Measurements from ENCODE around the gene KRIT1. TPM values are rescaled to one million over a fixed set of nuclear protein-coding genes. Genes with fewer than 3 reads are reported as not detected.

Gene KRIT1
- total RNA-seq, 1 experiment from 2014 or later = 41.3 TPM

DNA sequence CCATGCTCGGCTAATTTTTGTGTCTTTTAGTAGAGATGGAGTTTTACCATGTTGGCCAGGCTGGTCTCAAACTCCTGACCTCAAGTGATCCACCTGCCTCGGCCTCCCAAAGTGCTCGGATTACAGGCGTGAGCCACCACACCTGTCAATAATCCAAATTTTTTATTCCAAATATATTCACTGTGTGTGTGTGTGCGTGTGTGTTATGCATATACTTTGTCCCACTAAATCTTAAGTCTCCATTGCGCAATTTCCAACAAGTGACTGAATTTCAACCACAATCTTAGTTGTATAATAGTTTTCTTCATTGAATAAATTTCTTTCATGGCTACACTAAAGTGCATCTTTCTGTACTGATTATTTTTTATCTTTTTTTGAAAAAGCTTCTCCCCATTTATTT, 2.7 kb downstream of the KRIT1 start:
- intact Hi-C loops (cut with micrococcal nuclease) = loop anchor here (10.0 kb wide), 1 partner anchor 358 kb away; the partner anchor contains the start of gene MTERF1
- H3K4me1 Mint-ChIP-seq (ENCODE audit: insufficient read depth, unreplicated experiment) = peaks cover 25% of the 10 kb centered on the region
- CTCF ChIA-PET = no interaction called here
- TF ChIP-seq, protein P1, sequence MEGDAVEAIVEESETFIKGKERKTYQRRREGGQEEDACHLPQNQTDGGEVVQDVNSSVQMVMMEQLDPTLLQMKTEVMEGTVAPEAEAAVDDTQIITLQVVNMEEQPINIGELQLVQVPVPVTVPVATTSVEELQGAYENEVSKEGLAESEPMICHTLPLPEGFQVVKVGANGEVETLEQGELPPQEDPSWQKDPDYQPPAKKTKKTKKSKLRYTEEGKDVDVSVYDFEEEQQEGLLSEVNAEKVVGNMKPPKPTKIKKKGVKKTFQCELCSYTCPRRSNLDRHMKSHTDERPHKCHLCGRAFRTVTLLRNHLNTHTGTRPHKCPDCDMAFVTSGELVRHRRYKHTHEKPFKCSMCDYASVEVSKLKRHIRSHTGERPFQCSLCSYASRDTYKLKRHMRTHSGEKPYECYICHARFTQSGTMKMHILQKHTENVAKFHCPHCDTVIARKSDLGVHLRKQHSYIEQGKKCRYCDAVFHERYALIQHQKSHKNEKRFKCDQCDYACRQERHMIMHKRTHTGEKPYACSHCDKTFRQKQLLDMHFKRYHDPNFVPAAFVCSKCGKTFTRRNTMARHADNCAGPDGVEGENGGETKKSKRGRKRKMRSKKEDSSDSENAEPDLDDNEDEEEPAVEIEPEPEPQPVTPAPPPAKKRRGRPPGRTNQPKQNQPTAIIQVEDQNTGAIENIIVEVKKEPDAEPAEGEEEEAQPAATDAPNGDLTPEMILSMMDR (IDR thresholded peaks at IDR 0.05; ENCODE audit: unreplicated experiment) = no peak
- no peak for DNase-seq (ENCODE audit: unreplicated experiment)
- H3K4me3 Mint-ChIP-seq (ENCODE audit: unreplicated experiment) = no peak overlapping the region
- no TSS peak for BruUV-seq (replicated peaks)
- H3K36me3 Mint-ChIP-seq (ENCODE audit: insufficient read depth, unreplicated experiment) = peaks cover 42% of the 10 kb centered on the region
- no peak overlapping the region for H3K27ac Mint-ChIP-seq (ENCODE audit: low read depth, unreplicated experiment)
- no peaks in the 10 kb centered on the region for H3K9me3 Mint-ChIP-seq (ENCODE audit: unreplicated experiment)
- H3K27me3 Mint-ChIP-seq (ENCODE audit: insufficient read depth, unreplicated experiment) = no peaks in the 10 kb centered on the region
- POLR2A ChIA-PET = interaction anchor here (0.7 to 9.7 kb wide), 4 partner anchors 14 to 205 kb away, joined by 3 to 84 read pairs (median 28); partner anchors contain the start of genes CYP51A1 and GATAD1

DNA sequence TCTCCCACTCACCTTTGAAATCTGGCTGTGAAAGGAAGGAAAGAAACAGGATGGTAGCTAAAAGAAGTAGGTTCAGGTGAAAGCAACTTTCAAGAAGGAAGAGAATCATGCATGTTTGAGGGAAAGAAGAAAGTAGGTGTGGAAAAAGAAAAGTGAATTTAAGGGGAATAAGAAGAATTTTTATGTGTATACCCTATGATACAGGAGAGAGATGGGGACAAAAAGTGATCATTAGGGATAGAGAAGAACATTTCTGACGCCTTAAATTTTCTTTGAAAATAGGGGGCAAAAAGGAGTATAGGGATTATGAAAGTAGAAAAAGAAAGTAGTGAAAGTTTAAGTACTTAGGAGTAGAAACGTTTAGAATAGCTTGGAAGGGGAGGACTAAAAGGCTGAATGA, 15.2 kb downstream of the KRIT1 start:
- DNase-seq (ENCODE audit: unreplicated experiment) = no peak
- POLR2A ChIA-PET = interaction anchor here (0.6 to 0.7 kb wide), 2 partner anchors 19 to 23 kb away, joined by 3 to 4 read pairs; no protein-coding TSS in a partner anchor
- Mint-ChIP-seq H3K9me3 (ENCODE audit: unreplicated experiment) (no peaks in the 10 kb centered on the region), H3K27ac (ENCODE audit: low read depth, unreplicated experiment) (no peak overlapping the region), H3K4me1 (ENCODE audit: insufficient read depth, unreplicated experiment) (no peaks in the 10 kb centered on the region), H3K4me3 (ENCODE audit: unreplicated experiment) (no peak overlapping the region), H3K36me3 (ENCODE audit: insufficient read depth, unreplicated experiment) (peaks cover 82% of the 10 kb centered on the region), H3K27me3 (ENCODE audit: insufficient read depth, unreplicated experiment) (no peaks in the 10 kb centered on the region)
- intact Hi-C loops (cut with micrococcal nuclease) = no loop called here
- BruUV-seq (replicated peaks) = no TSS peak
- CTCF ChIA-PET = interaction anchor here (1.0 kb wide), 1 partner anchor 97 kb away, joined by 3 read pairs; no protein-coding TSS in a partner anchor
- TF ChIP-seq, protein P1 (IDR thresholded peaks at IDR 0.05; ENCODE audit: unreplicated experiment) = no peak

DNA sequence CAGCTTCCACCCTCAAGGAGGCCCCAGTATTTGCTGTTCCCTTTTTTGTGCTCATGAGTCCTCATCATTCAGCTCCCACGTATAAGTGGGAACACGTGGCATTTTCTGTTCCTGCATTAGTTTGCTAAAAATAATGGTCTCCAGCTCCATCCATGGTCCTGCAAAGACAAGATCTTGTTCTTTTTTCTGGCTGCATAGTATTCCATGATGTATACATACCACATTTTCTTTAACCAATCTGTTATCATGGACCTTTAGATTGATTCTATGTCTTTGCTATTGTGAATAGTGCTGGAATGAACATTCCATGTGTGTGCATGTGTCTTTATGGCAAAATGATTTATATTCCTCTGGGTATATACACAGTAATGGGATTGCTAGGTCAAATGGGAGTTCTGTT, 17.0 kb downstream of the KRIT1 start:
- DNase-seq (ENCODE audit: unreplicated experiment) = no peak
- Mint-ChIP-seq H3K36me3 (ENCODE audit: insufficient read depth, unreplicated experiment) (peaks cover 79% of the 10 kb centered on the region), H3K9me3 (ENCODE audit: unreplicated experiment) (no peaks in the 10 kb centered on the region), H3K4me1 (ENCODE audit: insufficient read depth, unreplicated experiment) (no peaks in the 10 kb centered on the region), H3K27ac (ENCODE audit: low read depth, unreplicated experiment) (no peak overlapping the region), H3K4me3 (ENCODE audit: unreplicated experiment) (no peak overlapping the region), H3K27me3 (ENCODE audit: insufficient read depth, unreplicated experiment) (no peaks in the 10 kb centered on the region)
- POLR2A ChIA-PET = interaction anchor here (0.6 to 1.2 kb wide), 3 partner anchors 14 to 265 kb away, joined by 3 to 4 read pairs (median 3); partner anchors contain the start of genes ANKIB1 and KRIT1
- CTCF ChIA-PET = no interaction called here
- intact Hi-C loops (cut with micrococcal nuclease) = no loop called here
- BruUV-seq (replicated peaks) = no TSS peak
- TF ChIP-seq, protein P1 (IDR thresholded peaks at IDR 0.05; ENCODE audit: unreplicated experiment) = no peak

DNA sequence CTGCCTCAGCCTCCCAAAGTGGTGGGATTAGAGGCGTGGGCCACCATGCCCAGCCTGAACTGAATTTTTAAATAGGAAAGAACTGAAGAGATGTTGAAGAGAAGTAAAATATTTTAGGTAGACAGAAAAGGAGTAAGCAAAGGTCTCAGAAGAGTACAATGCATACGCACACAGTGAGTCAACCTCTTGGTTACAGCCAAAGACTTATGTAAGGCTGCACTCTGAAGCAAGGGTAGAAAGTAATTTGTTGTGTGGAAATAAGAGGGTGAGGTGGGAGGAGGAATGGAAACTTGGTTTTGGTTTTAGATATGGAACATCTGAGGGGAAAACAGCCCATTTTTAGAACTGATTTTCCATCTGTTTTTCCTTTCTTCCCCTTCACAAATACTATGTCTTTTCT, 17.6 kb downstream of the KRIT1 start:
- Mint-ChIP-seq H3K4me1 (ENCODE audit: insufficient read depth, unreplicated experiment) (no peaks in the 10 kb centered on the region), H3K36me3 (ENCODE audit: insufficient read depth, unreplicated experiment) (peaks cover 79% of the 10 kb centered on the region), H3K27ac (ENCODE audit: low read depth, unreplicated experiment) (no peak overlapping the region), H3K27me3 (ENCODE audit: insufficient read depth, unreplicated experiment) (no peaks in the 10 kb centered on the region), H3K4me3 (ENCODE audit: unreplicated experiment) (no peak overlapping the region), H3K9me3 (ENCODE audit: unreplicated experiment) (no peaks in the 10 kb centered on the region)
- ChIA-PET POLR2A (no interaction called here), CTCF (no interaction called here)
- intact Hi-C loops (cut with micrococcal nuclease) = no loop called here
- TF ChIP-seq, protein P1 (IDR thresholded peaks at IDR 0.05; ENCODE audit: unreplicated experiment) = no peak
- DNase-seq (ENCODE audit: unreplicated experiment) = no peak
- no TSS peak for BruUV-seq (replicated peaks)

All from MCF 10A (cell line).